Mesenchymal stem cell (in vitro differentiated cells and primary cell): ENCODE data around the gene SLC1A5.
"Not testable (repeated sequence)": the region's sequence is repeated elsewhere in the genome, so short reads cannot be mapped to it uniquely, and the experiment has no call there.

ENCODE experiments used
- DNase-seq: peaks from one replicate; pipeline ENCODE4 v3.0.0-alpha.2; 2013
- H2AFZ ChIP-seq: one replicate; pipeline ENCODE4 v1.6.1; 2013; ENCODE audit warnings: low read depth, mild to moderate bottlenecking, control low read depth, inconsistent platforms, low read length, moderate library complexity
- H2AK5ac ChIP-seq: 2 replicates; pipeline ENCODE4 v1.6.1; 2013; ENCODE audit warnings: low read length, moderate library complexity, mild to moderate bottlenecking, inconsistent platforms; ENCODE audit not compliant: severe bottlenecking
- H2BK120ac ChIP-seq: one replicate; pipeline ENCODE4 v1.6.1; 2013; ENCODE audit warnings: low read depth, mild to moderate bottlenecking, inconsistent platforms, low read length, moderate library complexity
- H2BK12ac ChIP-seq, 2 experiments: one replicate each; pipeline ENCODE4 v1.6.1; 2013; ENCODE audit warnings: inconsistent platforms in 2 of 2, low read length in 2 of 2, mild to moderate bottlenecking in 2 of 2, moderate library complexity in 2 of 2, control low read depth in 1 of 2
- H2BK15ac ChIP-seq: one replicate; pipeline ENCODE4 v1.6.1; 2013; ENCODE audit warnings: mild to moderate bottlenecking, low read depth, inconsistent platforms; ENCODE audit not compliant: poor library complexity, severe bottlenecking
- H2BK5ac ChIP-seq: 2 replicates; pipeline ENCODE4 v1.6.1; 2013; ENCODE audit warnings: low read depth, mild to moderate bottlenecking, low read length, control low read depth, inconsistent platforms; ENCODE audit not compliant: poor library complexity, severe bottlenecking
- H3K14ac ChIP-seq, 2 experiments: one replicate each; pipeline ENCODE4 v1.6.1; 2013; ENCODE audit warnings: inconsistent platforms in 2 of 2, low read length in 2 of 2, control low read depth in 1 of 2, mild to moderate bottlenecking in 1 of 2, moderate library complexity in 1 of 2
- H3K18ac ChIP-seq, 2 experiments: one replicate each; pipeline ENCODE4 v1.6.1; 2013; ENCODE audit warnings: inconsistent platforms in 2 of 2, low read length in 2 of 2, control low read depth in 1 of 2, low read depth in 1 of 2, mild to moderate bottlenecking in 1 of 2
- H3K23ac ChIP-seq, 2 experiments: one replicate each; pipeline ENCODE4 v1.6.1; 2013; ENCODE audit warnings: inconsistent platforms in 2 of 2, low read length in 2 of 2, mild to moderate bottlenecking in 2 of 2, moderate library complexity in 2 of 2, control low read depth in 1 of 2
- H3K27ac ChIP-seq: 2 replicates; pipeline ENCODE4 v1.5.1; 2013; ENCODE audit warnings: mild to moderate bottlenecking, moderate library complexity, low read length, control low read depth, inconsistent platforms; ENCODE audit not compliant: poor library complexity, severe bottlenecking
- H3K27me3 ChIP-seq, 2 experiments: 2 replicates each; pipeline versions ENCODE4 v1.6.1 to v1.7.0; 2013; ENCODE audit warnings: low read length in 2 of 2, mild to moderate bottlenecking in 2 of 2, moderate library complexity in 2 of 2, control low read depth in 1 of 2, inconsistent platforms in 1 of 2; ENCODE audit not compliant: control insufficient read depth in 1 of 2, insufficient read depth in 1 of 2
- H3K36me3 ChIP-seq, 2 experiments: 2 replicates each; pipeline versions ENCODE4 v1.6.1 to v1.7.0; 2013; ENCODE audit warnings: low read length in 2 of 2, control low read depth in 1 of 2, inconsistent platforms in 1 of 2, low read depth in 1 of 2, mild to moderate bottlenecking in 1 of 2; ENCODE audit not compliant: insufficient read depth in 2 of 2, control insufficient read depth in 1 of 2
- H3K4ac ChIP-seq, 2 experiments: one replicate each; pipeline ENCODE4 v1.6.1; 2013; ENCODE audit warnings: inconsistent platforms in 2 of 2, low read length in 2 of 2, mild to moderate bottlenecking in 2 of 2, moderate library complexity in 2 of 2, control low read depth in 1 of 2, low read depth in 1 of 2
- H3K4me1 ChIP-seq: 2 replicates; pipeline ENCODE4 v1.6.1; 2013; ENCODE audit warnings: low read depth, low read length, control low read depth; ENCODE audit not compliant: control insufficient read depth, insufficient read depth
- H3K4me2 ChIP-seq: 2 replicates; pipeline ENCODE4 v1.6.1; 2013; ENCODE audit warnings: low read length, mild to moderate bottlenecking, inconsistent platforms; ENCODE audit not compliant: poor library complexity, severe bottlenecking
- H3K4me3 ChIP-seq, 2 experiments: 2 replicates each; pipeline versions ENCODE4 v1.5.1 to v1.7.0; 2013; ENCODE audit warnings: low read length in 2 of 2, mild to moderate bottlenecking in 2 of 2, control low read depth in 1 of 2, low read depth in 1 of 2; ENCODE audit not compliant: insufficient read depth in 1 of 2
- H3K79me1 ChIP-seq: replicated peaks from 2 replicates; pipeline ENCODE4 v1.6.1; 2013; ENCODE audit warnings: mild to moderate bottlenecking, control low read depth, low read length, inconsistent platforms; ENCODE audit not compliant: poor library complexity, severe bottlenecking
- H3K9ac ChIP-seq: 2 replicates; pipeline ENCODE4 v1.7.0; 2013; ENCODE audit warnings: mild to moderate bottlenecking, low read length, moderate library complexity
- H3K9me3 ChIP-seq: 2 replicates; pipeline ENCODE4 v1.7.0; 2013; ENCODE audit warnings: mild to moderate bottlenecking, low read length; ENCODE audit not compliant: control insufficient read depth
- H4K8ac ChIP-seq: one replicate; pipeline ENCODE4 v1.6.1; 2013; ENCODE audit warnings: inconsistent platforms, mild to moderate bottlenecking, low read length, moderate library complexity
- H4K91ac ChIP-seq: one replicate; pipeline ENCODE4 v1.6.1; 2013; ENCODE audit warnings: mild to moderate bottlenecking, low read length, inconsistent platforms
- WGBS: methylation state at CpG from one replicate; pipeline ENCODE4 v1.1.7; 2013; ENCODE audit warnings: mixed read lengths; 5-methylcytosine and 5-hydroxymethylcytosine counted together

Gene SLC1A5

DNA sequence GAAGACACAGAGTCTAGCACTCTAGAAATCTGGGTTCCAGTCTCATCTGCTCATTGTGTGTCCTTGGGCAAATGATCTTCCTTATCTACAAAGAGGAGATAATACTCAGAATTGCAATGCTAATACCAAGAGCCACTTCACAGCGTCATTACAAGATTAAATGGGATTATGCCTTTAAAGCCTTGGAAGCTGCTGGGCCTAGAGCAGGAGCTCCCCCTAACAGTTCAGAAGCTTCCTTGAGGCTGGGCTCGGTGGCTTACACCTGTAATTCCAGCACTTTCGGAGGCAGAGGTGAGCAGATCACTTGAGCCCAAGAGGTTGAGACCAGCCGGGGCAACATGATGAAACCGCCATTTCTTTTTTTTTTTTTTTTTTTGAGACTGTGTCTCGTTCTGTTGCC, 34.7 kb upstream of the SLC1A5 start:
- Histone ChIP-seq H3K9me3 (no peaks in the 10 kb centered on the region), H2AK5ac (no peak overlapping the region), H2BK120ac (no peak overlapping the region), H4K91ac (no peak overlapping the region), H3K14ac (no peak overlapping the region), H4K8ac (peak overlapping the region; percentile 62), H3K4me3 (no peak overlapping the region), H3K27ac (no peak overlapping the region), H3K4ac (no peak overlapping the region), H2BK12ac (no peak overlapping the region), H3K79me1 (no peaks in the 10 kb centered on the region), H3K4me2 (no peak overlapping the region), H3K36me3 (no peaks in the 10 kb centered on the region), H2AFZ (no peak overlapping the region), H3K18ac (no peak overlapping the region), H2BK5ac (no peak overlapping the region), H3K9ac (no peak overlapping the region), H3K27me3 (no peaks in the 10 kb centered on the region), H2BK15ac (peak overlapping the region; percentile 68), H3K23ac (no peak overlapping the region), H3K4me1 (peaks cover 9% of the 10 kb centered on the region)
- 90% methylated on average over 3 of the region's 6 CpGs for WGBS
- no peak for DNase-seq

DNA sequence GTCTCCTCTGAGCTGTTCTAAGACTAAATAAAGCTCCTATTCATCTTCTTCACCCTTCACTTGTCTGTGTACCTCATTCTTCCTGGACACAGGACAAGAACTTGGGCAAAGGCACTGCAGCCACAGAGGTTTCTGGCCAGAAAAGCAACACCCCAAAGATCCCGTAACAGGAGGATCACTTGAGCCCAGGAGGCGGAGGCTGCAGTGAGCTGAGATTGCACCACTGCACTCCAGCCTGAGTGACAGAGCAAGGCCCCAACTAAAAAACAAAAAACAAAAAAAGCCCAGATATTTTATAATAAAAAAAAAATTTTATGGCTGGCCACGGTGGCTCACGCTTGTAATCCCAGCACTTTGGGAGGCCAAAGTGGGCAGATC, 34.0 kb upstream of the SLC1A5 start:
- H3K27ac ChIP-seq, H3K4me1 ChIP-seq, H3K79me1 ChIP-seq, H3K9me3 ChIP-seq, H3K36me3 ChIP-seq, H2BK120ac ChIP-seq, H3K4ac ChIP-seq, H2BK12ac ChIP-seq, H2BK5ac ChIP-seq, H2BK15ac ChIP-seq, H4K91ac ChIP-seq, H3K14ac ChIP-seq, H2AK5ac ChIP-seq, H4K8ac ChIP-seq, H3K23ac ChIP-seq, H3K9ac ChIP-seq, H3K27me3 ChIP-seq, H3K4me3 ChIP-seq, H3K4me2 ChIP-seq, DNase-seq: not testable (repeated sequence)
- 95% methylated on average over 4 of the region's 4 CpGs for WGBS
- H3K18ac ChIP-seq = peak overlapping the region in 1 of 2 experiments; percentile 28
- peak overlapping the region; percentile 29 for H2AFZ ChIP-seq

DNA sequence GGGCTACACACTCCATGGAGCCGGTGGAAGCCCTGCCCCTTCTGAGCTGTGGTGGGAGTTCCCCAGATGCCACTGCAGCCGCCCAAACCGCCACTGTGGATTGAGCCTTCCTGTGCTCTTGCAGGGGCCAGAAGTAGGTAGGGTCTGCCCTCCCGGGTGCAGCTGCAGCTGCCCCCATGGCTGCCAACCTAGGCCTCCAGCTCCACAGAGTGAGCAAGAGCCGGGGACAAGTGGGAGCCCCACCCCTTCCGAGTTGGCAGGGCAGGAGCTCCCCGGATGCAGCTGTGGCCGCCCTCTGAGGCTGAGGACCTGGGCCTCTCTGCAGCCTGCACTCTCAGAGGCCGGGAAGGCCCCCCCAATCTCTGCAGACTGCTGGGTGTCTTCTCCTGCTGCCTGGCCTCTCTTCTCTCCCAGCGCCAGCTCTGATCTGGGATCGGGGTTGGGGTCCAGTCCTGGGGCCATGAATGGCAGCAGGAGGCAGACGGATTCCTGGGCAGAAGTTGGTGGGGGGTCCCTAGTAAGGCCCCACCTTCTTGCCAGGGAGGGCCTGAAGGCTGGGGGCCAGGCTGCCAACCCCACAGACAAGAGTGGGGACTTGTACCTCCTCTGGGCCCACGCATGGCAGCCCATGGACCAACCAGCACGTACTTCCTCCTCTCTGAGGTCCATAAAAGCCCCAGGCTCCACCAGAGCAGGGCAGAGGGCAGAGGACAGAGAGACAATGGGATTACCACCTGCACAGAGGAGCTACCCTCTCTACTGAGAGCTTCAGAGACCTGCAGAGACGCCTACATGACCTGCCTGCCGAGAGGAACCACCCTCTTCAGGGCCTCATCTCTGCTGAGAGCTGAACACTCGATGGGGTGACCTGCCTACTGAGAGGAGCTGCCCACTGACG, 33.4 kb upstream of the SLC1A5 start:
- H3K4me3 ChIP-seq = no peak overlapping the region
- no peaks in the 10 kb centered on the region for H3K36me3 ChIP-seq
- no peak overlapping the region for H3K27ac ChIP-seq
- no peak overlapping the region for H3K9ac ChIP-seq
- H3K79me1 ChIP-seq = no peaks in the 10 kb centered on the region
- H3K9me3 ChIP-seq = no peaks in the 10 kb centered on the region
- peak overlapping the region in 1 of 2 experiments; percentile 48 for H3K23ac ChIP-seq
- no peak overlapping the region for H4K91ac ChIP-seq
- no peak overlapping the region for H2BK120ac ChIP-seq
- H3K4ac ChIP-seq = peak overlapping the region in 1 of 2 experiments; percentile 43
- H2AFZ ChIP-seq = peak overlapping the region; percentile 29
- no peak overlapping the region for H3K4me2 ChIP-seq
- no peak overlapping the region for H4K8ac ChIP-seq
- 83% methylated on average over 18 of the region's 18 CpGs for WGBS
- H3K18ac ChIP-seq = peak overlapping the region; percentile 28 to 61
- peaks cover 9% of the 10 kb centered on the region for H3K4me1 ChIP-seq
- H2BK15ac ChIP-seq = peak overlapping the region; percentile 0
- H2BK12ac ChIP-seq = peak overlapping the region in 1 of 2 experiments; percentile 68
- H2BK5ac ChIP-seq = no peak overlapping the region
- H3K14ac ChIP-seq = peak overlapping the region in 1 of 2 experiments; percentile 23
- no peak overlapping the region for H2AK5ac ChIP-seq
- H3K27me3 ChIP-seq = no peaks in the 10 kb centered on the region
- no peak for DNase-seq

- Histone ChIP-seq H3K9ac (no peak overlapping the region), H3K79me1 (no peaks in the 10 kb centered on the region), H3K27ac (no peak overlapping the region), H3K4me2 (no peak overlapping the region), H3K4ac (no peak overlapping the region), H3K18ac (no peak overlapping the region), H4K8ac (no peak overlapping the region), H2BK120ac (no peak overlapping the region), H3K4me3 (no peak overlapping the region), H3K36me3 (no peaks in the 10 kb centered on the region), H2BK12ac (no peak overlapping the region), H2BK5ac (no peak overlapping the region), H3K9me3 (no peaks in the 10 kb centered on the region), H3K4me1 (peaks cover 11% of the 10 kb centered on the region), H3K27me3 (peaks cover 0 to 6% of the 10 kb centered on the region in 2 experiments), H2AFZ (no peak overlapping the region), H3K14ac (no peak overlapping the region), H4K91ac (no peak overlapping the region), H2BK15ac (no peak overlapping the region), H3K23ac (no peak overlapping the region), H2AK5ac (no peak overlapping the region)
- WGBS = 95% methylated on average over 2 of the region's 2 CpGs
- no peak for DNase-seq
These were observed 30.4 kb upstream of the SLC1A5 start for GRCh38 chr19:46818812-46819211.
